K562 (cell line): Measurements from ENCODE around the gene IRF1. TPM values are rescaled to one million over a fixed set of nuclear protein-coding genes. Genes with fewer than 3 reads are reported as not detected.

Experiments used
- BRF1 ChIP-seq: IDR thresholded peaks from 3 replicates; pipeline ENCODE4 v1.6.1; 2011; ENCODE audit warnings: borderline replicate concordance, mild to moderate bottlenecking; ENCODE audit not compliant: insufficient read length; ENCODE audit errors: extremely low read depth
- CBX3 ChIP-seq, 2 experiments: IDR thresholded peaks; 1 replicate in 1 of 2; 2 replicates in 1 of 2; pipeline ENCODE4 v1.6.1; 2012; ENCODE audit warnings: inconsistent platforms in 2 of 2, low read length in 2 of 2, borderline replicate concordance in 1 of 2, control low read depth in 1 of 2
- ETV6 ChIP-seq, 3 experiments: fragments of 150-350 bp in 1 of 3; sonication (generic) in 1 of 3; formaldehyde crosslinking in 1 of 3; IDR thresholded peaks; 2 replicates each; pipeline versions ENCODE4 v1.6.1 to v1.8.0; 2014 to 2022; ENCODE audit warnings: borderline replicate concordance in 2 of 3, low read depth in 2 of 3, antibody characterized with exemption in 1 of 3, low read length in 1 of 3, mild to moderate bottlenecking in 1 of 3, missing genetic modification reagents in 1 of 3
- FOXJ2 ChIP-seq: fragments of 200-800 bp; sonication (Bioruptor generic); IDR thresholded peaks from 2 replicates; pipeline ENCODE4 v1.6.1; 2016; ENCODE audit warnings: missing genetic modification characterization, missing compliant biosample characterization
- MYC ChIP-seq, 2 experiments: fragments of 250-450 bp in 1 of 2; sonication (Bioruptor Pico) in 1 of 2; IDR thresholded peaks; 2 replicates each; pipeline versions ENCODE4 v1.5.1 to v1.6.1; 2012 to 2021; ENCODE audit warnings: low read depth in 2 of 2, borderline replicate concordance in 1 of 2, improper control_type of control experiment in 1 of 2, low read length in 1 of 2, mild to moderate bottlenecking in 1 of 2, moderate library complexity in 1 of 2
- NCOR1 ChIP-seq: fragments of 450-650 bp; IDR thresholded peaks from 2 replicates; pipeline ENCODE4 v1.6.1; 2016; ENCODE audit warnings: mild to moderate bottlenecking, moderate library complexity
- NONO ChIP-seq, 2 experiments: fragments of 200-400 bp in 1 of 2; fragments of 450-650 bp in 1 of 2; formaldehyde crosslinking in 1 of 2; IDR thresholded peaks; 2 replicates each; pipeline ENCODE4 v1.6.1; 2017; ENCODE audit warnings: low read depth in 2 of 2, mild to moderate bottlenecking in 2 of 2, moderate library complexity in 2 of 2, low read length in 1 of 2
- NR2F6 ChIP-seq: fragments of 450-650 bp; formaldehyde crosslinking; IDR thresholded peaks from 2 replicates; pipeline ENCODE4 v1.4.0; 2020; ENCODE audit warnings: mild to moderate bottlenecking
- NR4A1 ChIP-seq, 2 experiments: fragments of 250-450 bp in 1 of 2; fragments of 450-650 bp in 1 of 2; sonication (Bioruptor Pico) in 1 of 2; IDR thresholded peaks; 2 replicates each; pipeline versions ENCODE4 v1.4.0 to v1.6.1; 2016 to 2020; ENCODE audit warnings: mild to moderate bottlenecking in 2 of 2, missing compliant biosample characterization in 1 of 2, missing genetic modification characterization in 1 of 2, moderate library complexity in 1 of 2
- PRMT5 ChIP-seq: sonication (generic); formaldehyde crosslinking; IDR thresholded peaks from 2 replicates; pipeline ENCODE4 v1.5.0; 2020; ENCODE audit warnings: missing genetic modification reagents
- STAG1 ChIP-seq: sonication (generic); formaldehyde crosslinking; IDR thresholded peaks from 2 replicates; pipeline ENCODE4 v1.5.0; 2020; ENCODE audit warnings: missing genetic modification reagents, borderline replicate concordance
- TAF9B ChIP-seq: fragments of 450-650 bp; IDR thresholded peaks from 2 replicates; pipeline ENCODE4 v1.6.1; 2018; ENCODE audit warnings: mild to moderate bottlenecking; ENCODE audit not compliant: partially characterized antibody
- ZNF146 ChIP-seq: IDR thresholded peaks from one replicate; pipeline ENCODE4 v1.6.1; 2018; ENCODE audit warnings: missing compliant biosample characterization; ENCODE audit not compliant: unreplicated experiment
- ZNF324 ChIP-seq: fragments of 250-450 bp; sonication (Bioruptor Pico); IDR thresholded peaks from 2 replicates; pipeline ENCODE4 v1.4.0; 2020; ENCODE audit warnings: mild to moderate bottlenecking
- ZNF644 ChIP-seq: fragments of 200-800 bp; sonication (Bioruptor generic); IDR thresholded peaks from 2 replicates; pipeline ENCODE4 v1.6.1; 2016; ENCODE audit warnings: low read depth, missing genetic modification characterization, missing compliant biosample characterization
- ZNF79 ChIP-seq: fragments of 250-450 bp; sonication (Bioruptor Pico); IDR thresholded peaks from 2 replicates; pipeline ENCODE4 v1.4.0; 2020; ENCODE audit warnings: low read depth, mild to moderate bottlenecking, moderate library complexity
- polyA plus RNA-seq, 8 experiments: library from polyadenylated mRNA; depleted of rRNA in 4 of 8; stranded (reverse) in 5 of 8; unstranded in 3 of 8; fragments of >200 nt; fragmentation: Nextera tagmentation in 2 of 8; fragmentation: Illumina TruSeq in 1 of 8; extraction: Ambion mirVana in 2 of 8; extraction: Trizol in 1 of 8; gene quantifications; 2 replicates each; pipeline versions ENCODE4 v1.2.1 to v1.2.3, GENCODE V29; 2011 to 2014; ENCODE audit warnings: inconsistent platforms in 1 of 8, missing spikeins in 1 of 8
- total RNA-seq, 7 experiments: library from RNA; depleted of rRNA in 6 of 7; stranded (reverse); fragments of >200 nt in 6 of 7; fragmentation: Illumina TruSeq in 2 of 7; extraction: Trizol in 2 of 7; gene quantifications; 2 replicates each; pipeline versions ENCODE4 v1.2.1 to v1.2.3, GENCODE V29; 2011 to 2021; ENCODE audit warnings: low replicate concordance in 1 of 7
- TF ChIP-seq, protein P1 (sequence below): fragments of 450-650 bp; IDR thresholded peaks from 2 replicates; pipeline ENCODE4 v1.6.1; 2016; ENCODE audit warnings: antibody characterized with exemption
- TF ChIP-seq, protein P2 (sequence below): sonication (generic); formaldehyde crosslinking; IDR thresholded peaks from 2 replicates; pipeline ENCODE4 v1.9.0; 2022; ENCODE audit warnings: mild to moderate bottlenecking, missing genetic modification reagents
- TF ChIP-seq, protein P3 (sequence below), 2 experiments: fragments of 450-650 bp in 1 of 2; IDR thresholded peaks; 2 replicates each; pipeline ENCODE4 v1.6.1; 2011 to 2017; ENCODE audit warnings: low read depth in 2 of 2, antibody characterized with exemption in 1 of 2, borderline replicate concordance in 1 of 2, low read length in 1 of 2, mild to moderate bottlenecking in 1 of 2, mixed read lengths in 1 of 2; ENCODE audit not compliant: control insufficient read depth in 1 of 2

Gene IRF1
- total and polyA plus RNA-seq, 9 of the 15 experiments (the other 6 are each of a cell fraction or from before 2014, with no cell fraction given), result 1.1 to 12.3 (median 5.9) TPM

DNA sequence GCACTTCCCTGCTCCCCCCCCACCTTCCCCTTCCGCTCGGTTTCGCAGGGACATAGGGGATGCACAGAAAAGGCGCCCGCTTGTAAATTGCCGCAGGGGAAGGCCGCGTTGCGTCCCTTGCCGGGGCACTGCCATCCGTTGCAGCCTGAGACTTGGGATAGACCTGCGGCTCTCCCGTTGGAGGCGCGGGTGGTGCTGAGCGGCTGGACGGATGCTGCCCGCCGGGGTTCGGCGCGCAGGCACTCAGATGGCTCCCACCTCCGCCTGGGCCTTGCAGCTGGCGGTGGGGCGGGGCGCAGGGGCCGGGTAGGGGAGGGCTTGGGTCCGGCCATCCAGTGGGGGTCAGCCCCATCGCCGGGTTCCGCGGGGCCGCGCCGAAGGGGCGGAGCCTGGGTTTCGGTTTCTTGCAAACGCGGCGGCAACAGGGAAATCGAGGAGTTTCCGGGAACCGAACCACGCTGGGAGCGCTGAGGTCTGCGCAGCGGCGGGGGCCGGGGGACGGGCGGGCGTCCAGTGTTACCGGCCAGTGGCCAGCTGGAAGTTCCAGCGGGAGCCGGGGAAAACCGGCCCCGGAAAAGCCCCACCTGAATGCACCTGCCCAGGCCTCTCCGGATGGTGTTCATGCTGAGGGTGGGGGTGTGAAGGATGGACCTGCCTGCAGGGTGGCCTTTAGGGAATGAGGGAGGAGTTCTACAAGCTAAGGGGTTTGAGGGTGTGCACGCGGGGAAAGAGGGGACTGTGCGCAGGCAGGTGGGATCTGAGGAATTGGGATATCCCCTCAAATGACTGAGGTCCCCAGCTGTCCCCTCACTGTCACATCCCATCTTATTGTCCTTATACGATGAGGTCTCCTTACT lies 6.3 kb upstream of the IRF1 start (continued):
- TF ChIP-seq NR4A1 (CRISPR knock-in tag; IDR thresholded peaks at IDR 0.05) (0 out of 2 replicates have a peak, but pooled peaks have one; percentile 15), NR4A1 (tag; IDR thresholded peaks at IDR 0.05) (0 out of 2 replicates have a peak, but pooled peaks have one; percentile 23), NR2F6 (CRISPR knock-in tag) (no peak), ETV6 (IDR thresholded peaks at IDR 0.05; ENCODE audit: borderline replicate concordance in 1 of 2, low read depth in 2 of 2, low read length in 1 of 2) (no peak), ETV6 (CRISPR knock-in tag; IDR thresholded peaks at IDR 0.05; ENCODE audit: borderline replicate concordance) (no peak), BRF1 (no peak), MYC (IDR thresholded peaks at IDR 0.05; ENCODE audit: low read depth, low read length) (peak; percentile 52), MYC (CRISPR knock-in tag; IDR thresholded peaks at IDR 0.05; ENCODE audit: borderline replicate concordance, low read depth) (no peak; the same call in 1 of the 2 replicates), STAG1 (CRISPR knock-in tag) (no peak), TAF9B (no peak), FOXJ2 (tag) (0 out of 2 replicates have a peak, but pooled peaks have one; percentile 7), NONO (IDR thresholded peaks at IDR 0.05; ENCODE audit: low read depth in 2 of 2, low read length in 1 of 2) (0 out of 4 replicates have a peak, but pooled peaks of 1 of the 2 experiments have one; percentile 40), ZNF146 (no peak), NCOR1 (no peak), ZNF644 (tag) (no peak), ZNF324 (CRISPR knock-in tag) (no peak), CBX3 (IDR thresholded peaks at IDR 0.05; ENCODE audit: borderline replicate concordance in 1 of 2, low read length in 2 of 2) (no peak; a peak in 1 of 3 replicates), ZNF79 (no peak), PRMT5 (no peak)
- TF ChIP-seq, protein P1, sequence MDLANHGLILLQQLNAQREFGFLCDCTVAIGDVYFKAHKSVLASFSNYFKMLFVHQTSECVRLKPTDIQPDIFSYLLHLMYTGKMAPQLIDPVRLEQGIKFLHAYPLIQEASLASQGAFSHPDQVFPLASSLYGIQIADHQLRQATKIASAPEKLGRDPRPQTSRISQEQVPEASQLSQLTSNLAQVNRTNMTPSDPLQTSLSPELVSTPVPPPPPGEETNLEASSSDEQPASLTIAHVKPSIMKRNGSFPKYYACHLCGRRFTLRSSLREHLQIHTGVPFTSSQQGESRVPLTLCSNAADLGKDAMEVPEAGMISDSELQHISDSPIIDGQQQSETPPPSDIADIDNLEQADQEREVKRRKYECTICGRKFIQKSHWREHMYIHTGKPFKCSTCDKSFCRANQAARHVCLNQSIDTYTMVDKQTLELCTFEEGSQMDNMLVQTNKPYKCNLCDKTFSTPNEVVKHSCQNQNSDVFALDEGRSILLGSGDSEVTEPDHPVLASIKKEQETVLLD, result no peak
- TF ChIP-seq, protein P2, sequence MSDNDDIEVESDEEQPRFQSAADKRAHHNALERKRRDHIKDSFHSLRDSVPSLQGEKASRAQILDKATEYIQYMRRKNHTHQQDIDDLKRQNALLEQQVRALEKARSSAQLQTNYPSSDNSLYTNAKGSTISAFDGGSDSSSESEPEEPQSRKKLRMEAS (CRISPR knock-in tag), result no peak
- TF ChIP-seq, protein P3, sequence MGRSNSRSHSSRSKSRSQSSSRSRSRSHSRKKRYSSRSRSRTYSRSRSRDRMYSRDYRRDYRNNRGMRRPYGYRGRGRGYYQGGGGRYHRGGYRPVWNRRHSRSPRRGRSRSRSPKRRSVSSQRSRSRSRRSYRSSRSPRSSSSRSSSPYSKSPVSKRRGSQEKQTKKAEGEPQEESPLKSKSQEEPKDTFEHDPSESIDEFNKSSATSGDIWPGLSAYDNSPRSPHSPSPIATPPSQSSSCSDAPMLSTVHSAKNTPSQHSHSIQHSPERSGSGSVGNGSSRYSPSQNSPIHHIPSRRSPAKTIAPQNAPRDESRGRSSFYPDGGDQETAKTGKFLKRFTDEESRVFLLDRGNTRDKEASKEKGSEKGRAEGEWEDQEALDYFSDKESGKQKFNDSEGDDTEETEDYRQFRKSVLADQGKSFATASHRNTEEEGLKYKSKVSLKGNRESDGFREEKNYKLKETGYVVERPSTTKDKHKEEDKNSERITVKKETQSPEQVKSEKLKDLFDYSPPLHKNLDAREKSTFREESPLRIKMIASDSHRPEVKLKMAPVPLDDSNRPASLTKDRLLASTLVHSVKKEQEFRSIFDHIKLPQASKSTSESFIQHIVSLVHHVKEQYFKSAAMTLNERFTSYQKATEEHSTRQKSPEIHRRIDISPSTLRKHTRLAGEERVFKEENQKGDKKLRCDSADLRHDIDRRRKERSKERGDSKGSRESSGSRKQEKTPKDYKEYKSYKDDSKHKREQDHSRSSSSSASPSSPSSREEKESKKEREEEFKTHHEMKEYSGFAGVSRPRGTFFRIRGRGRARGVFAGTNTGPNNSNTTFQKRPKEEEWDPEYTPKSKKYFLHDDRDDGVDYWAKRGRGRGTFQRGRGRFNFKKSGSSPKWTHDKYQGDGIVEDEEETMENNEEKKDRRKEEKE (IDR thresholded peaks at IDR 0.05; ENCODE audit: borderline replicate concordance in 1 of 2, control insufficient read depth in 1 of 2, low read depth in 2 of 2, low read length in 1 of 2), result no peak
